ENCODE data around the gene RHBDD3. TPM values are rescaled to one million over a fixed set of nuclear protein-coding genes. Genes with fewer than 3 reads are reported as not detected.
A peak's percentile ranks its signal among the peaks of the same experiment; 100 is the strongest.

Gene RHBDD3
- 16.7 TPM for total RNA-seq
- long read RNA-seq, transcript RHBDD3-201 (7 exons, 1,794 nt), result major isoform, 21 of 50 reads
- long read RNA-seq, partial matches to known transcripts, result 9 of 50 reads
- long read RNA-seq, other reads (novel, unspliced or antisense), result 19 of 50 reads

DNA sequence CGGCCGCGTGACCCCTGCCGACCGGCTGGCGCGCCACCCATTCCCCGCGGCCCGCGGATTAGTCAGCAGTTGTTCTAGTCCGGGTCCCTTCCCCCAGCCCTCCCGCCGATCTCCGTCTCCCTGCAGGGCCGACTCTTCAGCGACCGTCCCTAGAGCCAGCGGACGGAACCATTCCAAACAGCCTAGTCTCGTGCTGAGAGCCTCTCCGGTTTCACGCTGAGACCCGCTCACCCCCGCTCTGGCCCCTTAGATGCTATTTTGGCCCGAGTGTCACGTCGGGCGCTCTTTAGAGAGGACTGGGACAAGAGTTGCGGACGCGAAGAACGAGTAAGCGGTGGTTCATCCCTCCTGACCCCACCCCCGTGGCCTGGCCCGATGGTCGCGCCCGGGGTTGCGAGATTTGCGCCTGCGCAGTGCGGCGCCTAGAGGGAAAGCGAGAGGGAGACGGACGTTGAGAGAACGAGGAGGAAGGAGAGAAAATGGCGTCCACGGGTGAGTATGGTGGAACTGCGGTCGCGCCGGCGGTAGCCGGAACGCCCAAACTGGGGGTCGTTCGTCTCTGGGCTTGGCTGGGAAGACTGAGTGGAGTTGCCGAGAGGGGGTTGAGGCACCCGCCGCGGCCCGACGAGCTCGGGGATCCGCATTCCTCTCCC, at the start of gene RHBDD3, which contains the start of gene EWSR1:
Gene RHBDD3 (minus strand): TSS at position 124 of the 653 bp plus-strand sequence. CDS start 2,355 bp downstream, outside the sequence.
Gene EWSR1 (plus strand): TSS at position 411 of the 653 bp plus-strand sequence. CDS start 69 bp downstream, at position 480.
- intact Hi-C loops (cut with DNase I), result loop anchor here (2.0 kb wide), 1 partner anchor 39 kb away; the partner anchor contains the start of gene GAS2L1

DNA sequence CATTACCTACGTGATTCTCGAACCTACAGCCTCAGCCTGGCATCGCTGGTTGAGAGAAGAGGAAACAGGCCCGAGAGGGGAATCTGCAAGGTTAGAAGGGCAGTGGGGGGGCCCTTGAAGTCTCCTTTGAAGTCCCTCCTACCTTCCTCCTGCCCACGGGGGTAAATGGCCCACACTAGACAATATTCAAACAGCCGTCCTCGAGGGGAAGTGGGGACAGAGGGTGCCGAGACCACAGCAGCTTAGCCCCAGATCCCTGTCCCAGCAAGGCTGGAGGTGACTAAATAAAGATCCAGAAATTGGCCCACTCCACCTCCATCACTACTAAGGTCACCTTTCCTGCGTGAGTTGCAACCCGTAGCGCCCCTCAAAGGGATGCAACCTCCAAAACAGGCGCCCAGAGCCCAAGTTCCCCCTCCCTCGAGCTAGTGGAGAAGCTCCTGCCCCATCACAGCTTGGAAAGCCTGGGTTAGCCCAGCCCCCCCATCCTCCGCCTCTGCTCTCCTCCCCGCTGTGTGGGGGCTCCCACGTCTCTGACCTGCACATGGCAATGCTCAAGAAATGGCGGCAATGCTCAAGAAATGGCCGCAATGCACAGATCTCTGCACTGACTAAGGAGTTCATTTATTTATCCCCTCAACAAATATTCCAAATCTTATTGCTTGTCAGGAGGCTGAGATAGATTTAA, 48.5 kb upstream of the RHBDD3 start:
- intact Hi-C loops (cut with DNase I), result no loop called here
- DNase-seq (ENCODE audit: low spot score), result no peak

More for the DNA sequence above, at the start of gene RHBDD3, which contains the start of gene EWSR1:
- DNase-seq (ENCODE audit: low spot score), result peak; percentile 98

DNA sequence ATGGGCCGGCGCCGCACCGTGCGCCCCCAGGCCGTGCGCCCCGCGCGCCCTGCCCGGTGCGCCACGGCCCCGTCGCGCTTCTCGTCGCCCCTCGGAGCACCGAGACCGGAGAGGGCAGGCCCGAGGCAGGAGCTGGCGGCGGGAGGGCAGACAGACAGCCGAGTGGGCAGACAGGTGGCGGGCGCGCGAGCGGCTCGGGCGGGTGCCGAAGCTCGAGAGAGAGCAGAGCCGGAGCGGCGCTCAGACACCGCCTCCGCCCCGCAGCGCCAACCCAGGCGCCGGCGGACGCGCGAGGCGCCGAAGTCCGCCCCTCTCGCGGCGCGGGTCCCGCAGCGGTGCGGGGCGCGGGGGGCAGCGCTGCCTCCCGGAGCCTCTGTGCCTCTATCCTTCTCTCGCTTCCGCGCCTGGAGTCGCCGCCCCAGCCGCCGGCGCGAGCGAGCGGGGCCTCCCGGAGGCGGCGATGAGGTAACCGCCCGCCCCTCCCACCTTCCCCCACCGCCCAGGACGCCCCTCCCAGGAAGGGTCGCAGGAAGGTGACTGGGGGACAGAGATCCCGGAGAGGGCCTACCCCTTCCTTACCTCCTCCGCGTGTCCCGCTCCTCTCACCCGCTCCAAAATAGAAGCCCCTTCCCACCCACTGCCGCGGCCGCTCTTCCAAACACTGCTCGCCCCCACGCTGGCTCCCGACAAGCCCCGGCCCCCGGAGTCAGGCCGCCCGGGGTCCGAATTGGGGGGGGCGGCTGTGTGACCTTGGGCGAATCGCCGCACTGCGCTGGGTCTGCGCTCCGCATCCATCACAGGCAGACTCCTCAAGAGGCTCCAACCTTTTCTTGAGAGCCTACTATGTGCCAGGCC, 47.7 kb upstream of the RHBDD3 start, which contains the start of gene RASL10A:
Gene RASL10A (minus strand): TSS at position 412 of the 855 bp plus-strand sequence. CDS start 451 bp downstream, outside the sequence.
- intact Hi-C loops (cut with DNase I), result no loop called here
- no peak for DNase-seq (ENCODE audit: low spot score)

DNA sequence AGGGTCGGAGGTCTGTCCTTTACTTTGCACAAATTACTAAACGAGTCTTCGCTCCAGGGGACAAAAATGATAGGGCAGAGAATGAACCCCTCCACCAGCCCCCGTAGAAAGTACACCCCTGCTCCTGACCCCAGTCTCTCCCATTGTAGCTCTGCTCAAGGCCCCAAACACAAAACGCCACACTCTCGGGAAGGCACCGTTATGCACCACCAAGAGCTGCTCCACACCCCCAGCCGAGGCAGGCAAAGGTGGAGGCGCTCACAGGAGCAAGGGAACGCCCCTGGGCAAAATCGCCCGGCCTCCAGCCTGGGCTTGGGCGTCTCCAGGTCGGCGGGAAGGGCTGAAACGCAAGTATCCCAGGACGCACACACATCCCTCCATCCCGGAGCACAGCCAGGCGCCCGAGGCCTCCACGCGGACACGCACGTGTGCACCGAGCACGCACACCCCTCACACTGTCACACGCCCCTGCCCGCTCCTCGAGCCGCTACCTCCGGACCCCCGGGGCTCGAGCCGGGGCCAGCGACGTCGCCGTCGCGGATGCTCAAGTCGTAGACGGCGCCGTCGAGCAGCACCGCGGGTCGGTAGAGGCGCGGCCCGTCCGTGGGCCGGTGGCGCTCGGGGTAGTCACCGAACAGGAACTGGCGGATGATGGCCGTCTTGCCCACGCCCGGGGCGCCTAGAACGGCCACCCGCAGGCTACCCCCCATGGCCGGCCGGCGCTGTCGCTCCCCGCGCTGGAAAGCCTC, 46.9 kb upstream of the RHBDD3 start:
- DNase-seq (ENCODE audit: low spot score), result no peak
- intact Hi-C loops (cut with DNase I), result no loop called here

DNA sequence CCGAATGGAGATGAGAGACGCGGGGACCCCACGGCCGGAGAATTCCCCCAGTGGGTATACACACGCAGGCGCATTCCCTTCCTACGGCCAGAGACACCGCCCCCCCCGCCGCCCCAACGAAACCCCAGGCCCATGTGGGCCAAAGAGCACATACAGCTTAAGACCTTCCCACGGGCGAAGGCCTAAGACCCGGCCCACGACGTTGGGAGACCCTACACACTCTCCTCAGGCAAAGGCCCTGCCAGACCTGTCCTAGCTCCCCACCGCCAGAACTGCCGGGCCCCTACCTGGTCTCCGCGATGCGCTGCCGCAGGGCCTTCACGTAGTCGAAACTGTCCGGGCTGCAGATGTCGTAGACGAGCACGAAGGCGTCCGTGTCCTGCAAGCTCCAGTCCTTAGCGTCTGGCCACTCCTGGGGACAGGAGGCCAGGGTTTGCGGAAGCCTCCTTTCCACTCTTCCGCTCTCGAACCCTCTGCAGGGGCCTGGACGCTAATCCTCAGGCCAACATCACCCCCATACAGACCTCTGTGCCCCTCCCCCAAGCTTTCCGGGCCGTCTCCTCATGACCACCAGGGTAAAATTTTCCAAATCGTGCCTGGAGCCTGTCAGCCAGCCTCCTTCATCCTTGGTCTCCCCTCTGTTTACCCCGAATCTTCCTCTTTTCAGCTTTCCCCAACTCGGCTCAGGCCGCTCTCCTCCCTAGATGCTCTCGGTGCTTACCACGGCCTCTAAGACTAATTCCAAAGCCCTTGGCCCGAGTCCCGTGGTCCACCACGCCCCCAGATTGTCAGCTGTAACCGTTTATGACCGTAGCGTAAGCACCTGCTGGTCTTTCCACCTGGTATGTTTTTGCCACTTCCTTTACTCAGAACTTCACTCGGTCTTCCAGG, 46.0 kb upstream of the RHBDD3 start:
- intact Hi-C loops (cut with DNase I), result no loop called here
- DNase-seq (ENCODE audit: low spot score), result peak; percentile 55

DNA sequence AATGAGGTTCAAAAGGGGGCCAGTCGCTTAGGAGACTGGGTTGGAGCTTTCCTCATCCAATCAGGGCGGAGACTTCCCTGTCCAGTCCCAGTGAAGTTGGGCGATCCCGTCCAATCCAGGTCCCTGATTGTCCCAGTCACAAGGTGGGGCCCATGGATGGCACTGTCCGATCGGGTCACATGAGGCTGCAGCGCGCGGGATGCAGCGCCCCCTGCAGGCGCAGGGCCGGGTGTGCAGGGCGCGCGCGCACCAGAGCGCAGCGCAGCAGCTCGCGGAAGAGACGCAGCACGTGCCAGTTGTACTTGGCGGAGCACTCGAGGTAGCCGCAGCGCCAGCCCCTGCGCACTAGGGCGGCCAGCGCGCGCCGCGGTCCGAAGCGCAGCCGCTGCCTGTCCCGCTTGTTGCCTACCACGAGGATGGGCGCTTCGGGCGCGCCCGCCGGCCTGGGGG, 45.4 kb upstream of the RHBDD3 start:
- peak; percentile 58 for DNase-seq (ENCODE audit: low spot score)
- intact Hi-C loops (cut with DNase I), result no loop called here

DNA sequence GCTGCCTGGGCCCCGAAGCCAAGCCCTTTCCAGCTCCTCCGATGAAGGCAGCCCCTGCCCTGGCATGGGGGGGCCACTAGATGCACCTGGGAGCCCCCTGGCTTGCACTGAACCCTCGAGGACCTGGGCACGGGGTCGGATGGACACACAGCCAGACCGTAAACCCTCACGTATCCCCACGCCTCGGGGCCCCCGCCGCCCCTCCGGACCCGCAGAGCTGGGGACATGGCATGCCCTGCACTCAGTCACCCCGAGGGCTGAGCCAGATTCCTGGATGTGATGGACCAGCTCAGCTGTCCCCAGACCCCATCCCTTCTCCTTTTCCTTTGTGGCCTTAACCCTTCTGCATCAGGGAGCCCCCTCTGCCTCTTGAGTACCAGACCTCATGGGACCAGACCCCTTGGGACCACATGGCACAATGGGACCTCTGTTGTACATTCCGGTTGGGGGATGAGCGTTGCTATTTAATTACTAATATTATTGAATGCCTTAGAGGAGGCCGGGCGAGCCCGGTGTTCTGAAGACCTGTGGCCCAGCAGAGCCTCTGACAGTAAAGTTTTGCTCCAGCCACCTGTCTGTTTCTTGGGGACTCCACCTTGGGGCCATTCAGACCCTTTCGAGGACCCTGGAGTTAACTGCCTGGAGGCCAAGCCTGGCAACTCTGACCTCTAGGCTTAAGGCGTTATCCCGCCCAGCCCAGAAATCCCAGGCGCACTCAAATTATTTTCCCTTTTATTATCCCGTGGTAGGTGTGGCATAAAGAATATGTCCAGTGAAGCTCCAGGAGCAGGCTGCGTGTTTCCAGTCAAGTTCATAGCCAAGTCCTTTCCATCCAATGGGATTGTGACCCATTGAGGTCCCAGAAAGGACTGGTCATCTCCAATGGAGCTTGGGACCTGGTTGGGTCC, 44.7 kb upstream of the RHBDD3 start:
- no peak for DNase-seq (ENCODE audit: low spot score)

DNA sequence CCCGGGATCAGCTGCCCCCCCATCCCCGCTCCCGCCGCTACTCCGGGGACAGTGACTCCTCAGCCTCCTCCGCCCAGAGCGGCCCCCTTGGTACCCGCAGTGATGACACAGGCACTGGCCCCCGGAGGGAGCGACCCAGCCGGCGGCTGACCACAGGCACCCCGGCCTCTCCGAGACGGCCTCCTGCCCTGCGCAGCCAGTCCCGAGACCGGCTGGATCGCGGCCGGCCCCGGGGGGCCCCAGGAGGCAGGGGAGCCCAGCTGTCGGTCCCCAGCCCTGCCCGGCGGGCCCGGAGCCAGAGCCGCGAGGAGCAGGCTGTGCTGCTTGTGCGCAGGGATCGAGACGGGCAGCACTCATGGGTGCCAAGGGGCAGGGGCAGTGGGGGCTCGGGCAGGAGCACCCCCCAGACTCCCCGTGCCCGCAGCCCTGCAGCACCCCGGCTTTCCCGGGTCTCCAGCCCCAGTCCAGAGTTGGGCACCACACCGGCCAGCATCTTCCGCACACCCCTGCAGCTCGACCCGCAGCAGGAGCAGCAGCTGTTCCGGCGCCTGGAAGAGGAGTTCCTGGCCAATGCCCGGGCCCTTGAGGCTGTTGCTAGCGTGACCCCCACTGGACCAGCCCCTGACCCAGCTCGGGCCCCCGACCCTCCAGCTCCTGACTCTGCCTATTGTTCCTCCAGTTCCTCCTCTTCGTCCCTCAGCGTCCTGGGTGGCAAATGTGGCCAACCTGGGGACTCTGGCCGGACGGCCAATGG, 43.9 kb upstream of the RHBDD3 start:
- DNase-seq (ENCODE audit: low spot score), result peak; percentile 75
- intact Hi-C loops (cut with DNase I), result no loop called here

More for the DNA sequence above, 44.7 kb upstream of the RHBDD3 start:
- intact Hi-C loops (cut with DNase I), result no loop called here

DNA sequence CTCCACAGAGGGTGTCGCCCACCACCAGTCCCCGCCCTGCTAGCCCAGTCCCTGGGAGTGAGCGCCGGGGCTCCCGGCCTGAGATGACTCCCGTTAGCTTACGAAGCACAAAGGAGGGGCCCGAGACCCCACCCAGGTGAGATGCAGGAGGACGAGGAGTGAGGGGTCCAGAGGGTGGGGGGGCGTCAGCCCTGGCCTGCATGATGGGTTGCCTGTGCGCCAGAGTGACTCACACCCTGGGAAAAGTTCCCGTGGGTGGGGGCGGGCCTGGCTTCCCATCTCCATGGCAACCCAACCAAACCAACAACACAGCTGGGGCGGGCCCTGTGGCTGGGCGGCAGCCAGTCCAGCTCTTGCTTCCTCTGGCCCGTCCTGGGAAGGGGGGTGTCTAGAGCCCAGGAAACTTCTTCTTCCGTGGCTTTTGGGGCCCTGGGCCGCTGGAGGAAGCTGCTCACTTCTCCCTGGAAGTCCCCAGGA, 43.1 kb upstream of the RHBDD3 start:
- intact Hi-C loops (cut with DNase I), result no loop called here

DNA sequence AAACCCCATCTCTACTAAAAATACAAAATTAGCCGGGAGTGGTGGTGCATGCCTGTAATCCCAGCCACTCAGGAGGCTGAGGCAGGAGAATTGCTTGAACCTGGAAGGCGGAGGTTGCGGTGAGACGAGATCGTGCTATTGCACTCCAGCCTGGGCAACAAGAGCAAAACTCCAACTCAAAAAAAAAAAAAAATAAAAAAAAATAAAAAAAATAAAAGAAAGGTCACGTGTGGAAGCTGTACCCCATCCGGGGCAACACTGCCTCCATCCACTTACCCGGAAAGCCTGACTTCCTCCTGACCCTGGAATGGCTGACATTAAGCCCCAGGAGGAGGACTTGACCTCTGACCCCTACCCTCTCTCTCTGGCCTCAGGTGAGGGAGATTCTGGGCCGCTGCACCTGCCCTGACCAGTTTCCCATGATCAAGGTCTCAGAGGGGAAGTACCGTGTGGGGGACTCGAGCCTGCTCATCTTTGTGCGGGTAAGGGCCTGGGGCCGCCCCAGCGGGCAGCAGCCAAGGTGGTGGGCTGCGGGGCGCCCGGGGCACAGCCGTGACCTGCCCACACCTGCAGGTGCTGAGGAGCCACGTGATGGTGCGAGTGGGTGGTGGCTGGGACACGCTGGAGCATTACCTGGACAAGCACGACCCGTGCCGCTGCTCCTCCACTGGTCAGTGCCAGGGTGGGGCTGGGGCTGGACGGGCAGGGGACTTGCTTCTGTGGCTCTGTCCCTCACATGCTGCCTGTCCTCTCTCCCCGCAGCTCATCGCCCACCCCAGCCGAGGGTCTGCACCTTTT, 42.5 kb upstream of the RHBDD3 start:
- peak; percentile 80 for DNase-seq (ENCODE audit: low spot score)
- intact Hi-C loops (cut with DNase I), result no loop called here

More for the DNA sequence above, 43.1 kb upstream of the RHBDD3 start:
- DNase-seq (ENCODE audit: low spot score), result peak; percentile 96

DNA sequence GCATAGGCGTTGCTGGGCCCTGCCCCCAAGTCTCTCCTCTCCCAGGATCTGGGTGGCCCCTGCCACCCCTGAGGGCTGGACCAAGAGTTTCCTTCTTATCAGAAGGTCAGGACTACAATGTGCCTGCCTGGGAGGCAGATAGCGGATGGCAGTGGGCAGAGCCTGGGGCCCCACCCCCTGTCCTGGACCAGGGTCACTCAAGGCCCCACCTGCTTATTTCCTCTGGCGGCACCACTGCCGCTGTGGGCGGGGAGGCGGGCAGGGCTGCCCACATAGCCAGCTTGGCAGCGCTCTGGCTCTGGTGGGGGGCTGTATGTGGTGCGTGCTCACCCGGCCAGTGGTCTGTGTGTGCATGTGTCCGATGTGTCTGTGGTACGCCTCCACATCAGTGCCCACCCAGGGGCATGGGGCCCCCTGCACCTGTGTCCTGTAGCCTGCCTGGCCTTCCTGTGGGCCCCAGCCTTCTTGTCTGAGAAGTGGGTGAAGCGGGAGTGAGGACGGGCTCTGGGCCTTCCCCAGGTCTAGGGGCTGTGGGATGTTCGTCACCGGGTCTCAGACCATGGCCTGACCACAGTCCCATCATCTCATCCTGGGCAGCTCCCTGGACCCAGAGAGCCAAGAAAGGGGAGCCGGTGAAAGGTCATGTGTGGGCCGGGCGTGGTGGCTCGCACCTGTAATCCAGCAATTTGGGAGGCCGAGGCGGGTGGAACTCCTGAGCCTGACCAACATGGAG, 41.7 kb upstream of the RHBDD3 start:
- DNase-seq (ENCODE audit: low spot score), result no peak
- intact Hi-C loops (cut with DNase I), result loop anchor here (5.0 kb wide), 1 partner anchor 48 kb away; no protein-coding TSS in a partner anchor

DNA sequence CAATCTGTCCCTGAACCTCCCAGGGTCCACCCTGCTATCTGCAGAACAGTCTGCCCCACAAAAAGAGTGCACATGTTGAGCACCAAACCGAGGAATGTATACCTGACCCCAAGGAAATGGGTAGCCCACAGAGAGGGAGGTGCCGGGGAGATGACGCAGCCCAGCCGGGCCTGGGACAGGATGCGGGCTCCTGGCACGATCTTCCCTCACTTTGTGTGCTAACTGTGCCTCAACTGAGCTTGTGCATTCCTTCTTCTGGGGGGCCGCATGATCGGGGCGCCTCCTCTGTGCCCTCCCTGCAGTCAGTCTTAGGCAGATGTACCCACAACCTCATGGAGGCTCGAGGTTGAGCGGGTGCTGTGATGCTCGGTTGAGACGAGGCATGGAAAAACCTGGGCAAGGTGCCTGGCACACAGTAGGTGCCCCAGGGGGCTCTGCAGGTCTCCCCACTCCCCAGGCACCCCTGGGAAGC, 41.0 kb upstream of the RHBDD3 start:
- DNase-seq (ENCODE audit: low spot score), result no peak
- intact Hi-C loops (cut with DNase I), result loop anchor here (5.0 kb wide), 1 partner anchor 48 kb away; no protein-coding TSS in a partner anchor

DNA sequence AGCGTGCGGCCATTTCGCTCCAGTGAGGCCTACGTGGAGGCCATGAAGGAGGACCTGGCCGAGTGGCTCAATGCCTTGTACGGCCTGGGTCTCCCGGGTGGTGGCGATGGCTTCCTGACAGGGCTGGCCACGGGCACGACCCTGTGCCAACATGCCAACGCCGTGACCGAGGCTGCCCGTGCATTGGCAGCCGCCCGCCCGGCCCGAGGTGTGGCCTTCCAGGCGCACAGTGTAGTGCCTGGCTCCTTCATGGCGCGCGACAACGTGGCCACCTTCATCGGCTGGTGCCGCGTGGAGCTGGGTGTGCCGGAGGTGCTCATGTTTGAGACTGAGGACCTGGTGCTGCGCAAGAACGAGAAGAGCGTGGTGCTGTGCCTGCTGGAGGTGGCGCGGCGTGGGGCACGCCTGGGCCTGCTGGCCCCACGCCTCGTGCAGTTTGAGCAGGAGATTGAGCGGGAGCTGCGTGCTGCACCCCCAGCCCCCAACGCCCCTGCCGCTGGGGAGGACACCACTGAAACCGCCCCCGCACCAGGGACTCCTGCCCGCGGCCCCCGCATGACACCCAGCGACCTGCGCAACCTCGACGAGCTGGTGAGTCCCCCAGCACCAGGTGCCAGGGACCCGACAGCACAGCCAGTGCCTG, 40.5 kb upstream of the RHBDD3 start:
- intact Hi-C loops (cut with DNase I), result loop anchor here (5.0 kb wide), 1 partner anchor 49 kb away; no protein-coding TSS in a partner anchor
- no peak for DNase-seq (ENCODE audit: low spot score)

Data from cardiac septum (tissue), 1 donor.